Neural crest cell (in vitro differentiated cells): Measurements from ENCODE around the gene SYT4. TPM values are rescaled to one million over a fixed set of nuclear protein-coding genes. Genes with fewer than 3 reads are reported as not detected.

Experiments used
- DNase-seq: peaks from one replicate; pipeline ENCODE4 v3.0.0; 2021; ENCODE audit warnings: low read depth, mixed read lengths, low spot score
- H3K27ac Mint-ChIP-seq: one replicate; pipeline ENCODE4 v1.8.0; 2021; ENCODE audit warnings: mild to moderate bottlenecking, mixed read lengths; ENCODE audit not compliant: unreplicated experiment
- H3K27me3 Mint-ChIP-seq: 2 replicates; pipeline ENCODE4 v1.8.0; 2021; ENCODE audit warnings: low read depth, mild to moderate bottlenecking, mixed read lengths
- H3K36me3 Mint-ChIP-seq: 2 replicates; pipeline ENCODE4 v1.8.0; 2021; ENCODE audit warnings: low read depth, mild to moderate bottlenecking, mixed read lengths
- H3K4me1 Mint-ChIP-seq: 2 replicates; pipeline ENCODE4 v1.8.0; 2021; ENCODE audit warnings: mixed read lengths
- H3K4me3 Mint-ChIP-seq: one replicate; pipeline ENCODE4 v1.8.0; 2021; ENCODE audit warnings: mild to moderate bottlenecking, mixed read lengths
- H3K9me3 Mint-ChIP-seq: 2 replicates; pipeline ENCODE4 v1.8.0; 2021; ENCODE audit warnings: mixed read lengths
- long read RNA-seq: library from polyadenylated mRNA; unstranded; transcript quantifications from one replicate; pipeline ENCODE4 v2.0.0, GENCODE V29; 2020
- total RNA-seq: library from RNA; stranded (reverse); gene quantifications from 2 replicates; pipeline ENCODE4 v1.2.1, GENCODE V29; 2021
- TF ChIP-seq, protein P1 (sequence below): fragments of 200-600 bp; sonication (generic); conservative IDR thresholded peaks from 2 replicates; pipeline ENCODE4 v1.5.0; 2021; ENCODE audit warnings: antibody characterized with exemption, mild to moderate bottlenecking

SYT4 gene, protein sequence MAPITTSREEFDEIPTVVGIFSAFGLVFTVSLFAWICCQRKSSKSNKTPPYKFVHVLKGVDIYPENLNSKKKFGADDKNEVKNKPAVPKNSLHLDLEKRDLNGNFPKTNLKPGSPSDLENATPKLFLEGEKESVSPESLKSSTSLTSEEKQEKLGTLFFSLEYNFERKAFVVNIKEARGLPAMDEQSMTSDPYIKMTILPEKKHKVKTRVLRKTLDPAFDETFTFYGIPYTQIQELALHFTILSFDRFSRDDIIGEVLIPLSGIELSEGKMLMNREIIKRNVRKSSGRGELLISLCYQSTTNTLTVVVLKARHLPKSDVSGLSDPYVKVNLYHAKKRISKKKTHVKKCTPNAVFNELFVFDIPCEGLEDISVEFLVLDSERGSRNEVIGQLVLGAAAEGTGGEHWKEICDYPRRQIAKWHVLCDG
- 7.0 and 8.2 TPM in 2 replicates for total RNA-seq
- long read RNA-seq, full-length matches to known transcripts = 22 of 29 reads
- long read RNA-seq, partial matches to known transcripts = 2 of 29 reads
- long read RNA-seq, other reads (novel, unspliced or antisense) = 5 of 29 reads

- Mint-ChIP-seq H3K4me3 (peak within 1 kb of the TSS; percentile 16), H3K9me3 (no peaks in the 10 kb centered on the region), H3K27ac (no peak within 1 kb of the TSS), H3K36me3 (no peaks in the 10 kb centered on the region), H3K27me3 (peaks cover 47% of the 10 kb centered on the region), H3K4me1 (peaks cover 18% of the 10 kb centered on the region)
- DNase-seq = peak; percentile 58
- TF ChIP-seq, protein P1, sequence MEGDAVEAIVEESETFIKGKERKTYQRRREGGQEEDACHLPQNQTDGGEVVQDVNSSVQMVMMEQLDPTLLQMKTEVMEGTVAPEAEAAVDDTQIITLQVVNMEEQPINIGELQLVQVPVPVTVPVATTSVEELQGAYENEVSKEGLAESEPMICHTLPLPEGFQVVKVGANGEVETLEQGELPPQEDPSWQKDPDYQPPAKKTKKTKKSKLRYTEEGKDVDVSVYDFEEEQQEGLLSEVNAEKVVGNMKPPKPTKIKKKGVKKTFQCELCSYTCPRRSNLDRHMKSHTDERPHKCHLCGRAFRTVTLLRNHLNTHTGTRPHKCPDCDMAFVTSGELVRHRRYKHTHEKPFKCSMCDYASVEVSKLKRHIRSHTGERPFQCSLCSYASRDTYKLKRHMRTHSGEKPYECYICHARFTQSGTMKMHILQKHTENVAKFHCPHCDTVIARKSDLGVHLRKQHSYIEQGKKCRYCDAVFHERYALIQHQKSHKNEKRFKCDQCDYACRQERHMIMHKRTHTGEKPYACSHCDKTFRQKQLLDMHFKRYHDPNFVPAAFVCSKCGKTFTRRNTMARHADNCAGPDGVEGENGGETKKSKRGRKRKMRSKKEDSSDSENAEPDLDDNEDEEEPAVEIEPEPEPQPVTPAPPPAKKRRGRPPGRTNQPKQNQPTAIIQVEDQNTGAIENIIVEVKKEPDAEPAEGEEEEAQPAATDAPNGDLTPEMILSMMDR = no peak
These were observed at the start of gene SYT4 for GRCh38 chr18:43277164-43277600. TSS of gene SYT4 (minus strand) at chr18:43277490. CDS start at chr18:43277281, 209 bp downstream.

GRCh38 chr18:43322132-43322531 lies 44.8 kb upstream of the SYT4 start:
- no peak overlapping the region for H3K4me3 Mint-ChIP-seq
- no peaks in the 10 kb centered on the region for H3K36me3 Mint-ChIP-seq
- H3K9me3 Mint-ChIP-seq = no peaks in the 10 kb centered on the region
- H3K27ac Mint-ChIP-seq = no peak overlapping the region
- no peaks in the 10 kb centered on the region for H3K4me1 Mint-ChIP-seq
- no peak for DNase-seq
- TF ChIP-seq, protein P1 = no peak
- no peaks in the 10 kb centered on the region for H3K27me3 Mint-ChIP-seq

DNA sequence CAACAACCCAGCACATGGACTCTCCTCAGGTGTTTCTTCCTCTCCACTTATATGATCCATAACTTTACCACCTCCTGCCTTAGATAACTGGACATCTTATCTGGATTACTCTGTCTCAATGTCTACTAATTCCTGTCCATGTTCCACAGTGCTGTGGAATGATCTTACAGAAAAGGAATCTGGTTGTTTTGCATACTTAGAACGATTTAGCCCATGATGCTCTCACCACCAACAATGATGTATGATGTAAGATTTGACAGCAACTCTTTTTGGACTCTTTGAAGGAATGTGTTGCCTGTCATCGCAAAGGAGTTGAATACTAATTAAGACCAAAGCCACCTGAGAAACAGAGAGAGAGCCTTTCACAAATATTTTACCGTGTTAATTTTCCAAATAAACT lies 37.7 kb upstream of the SYT4 start:
- no peak for DNase-seq
- TF ChIP-seq, protein P1 = no peak
- H3K4me1 Mint-ChIP-seq = no peaks in the 10 kb centered on the region
- no peaks in the 10 kb centered on the region for H3K9me3 Mint-ChIP-seq
- H3K36me3 Mint-ChIP-seq = no peaks in the 10 kb centered on the region
- no peaks in the 10 kb centered on the region for H3K27me3 Mint-ChIP-seq
- H3K27ac Mint-ChIP-seq = no peak overlapping the region
- no peak overlapping the region for H3K4me3 Mint-ChIP-seq

DNA sequence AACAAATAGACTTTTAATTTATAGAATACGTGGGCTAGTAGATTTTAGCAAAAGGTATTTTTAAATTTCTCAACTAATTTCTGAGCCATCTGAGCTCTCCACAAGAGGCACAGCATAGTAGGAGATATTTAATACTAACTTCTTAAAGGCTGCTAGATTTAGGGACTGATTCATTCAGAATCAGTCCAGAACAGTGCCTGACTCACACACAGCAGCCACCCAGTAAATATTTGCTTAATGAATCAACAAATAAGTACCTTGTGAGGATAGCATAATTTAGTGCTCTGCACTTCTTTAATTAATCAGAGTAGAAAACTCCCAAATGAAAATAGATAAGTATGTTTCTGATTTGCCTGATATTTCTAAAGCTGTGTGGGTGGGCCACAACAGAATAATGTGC lies 35.6 kb upstream of the SYT4 start:
- TF ChIP-seq, protein P1 = no peak
- DNase-seq = no peak
- Mint-ChIP-seq H3K27ac (no peak overlapping the region), H3K4me3 (no peak overlapping the region), H3K4me1 (no peaks in the 10 kb centered on the region), H3K9me3 (no peaks in the 10 kb centered on the region), H3K27me3 (no peaks in the 10 kb centered on the region), H3K36me3 (no peaks in the 10 kb centered on the region)

- Mint-ChIP-seq H3K9me3 (no peaks in the 10 kb centered on the region), H3K36me3 (no peaks in the 10 kb centered on the region), H3K4me1 (no peaks in the 10 kb centered on the region), H3K4me3 (no peak overlapping the region), H3K27ac (no peak overlapping the region), H3K27me3 (no peaks in the 10 kb centered on the region)
- TF ChIP-seq, protein P1 = no peak
- no peak for DNase-seq
These were observed 32.9 kb upstream of the SYT4 start for GRCh38 chr18:43310239-43310638.
